Fibroblast of skin of scalp (primary cell): ENCODE measurements around the gene TLL2.
A peak's percentile ranks its signal among the peaks of the same experiment; 100 is the strongest.

Experiments used
- DNase-seq: peaks from one replicate; pipeline ENCODE4 v3.0.0-alpha.2; 2013

Gene TLL2

GRCh38 chr10:96389785-96390184 lies 123.9 kb downstream of the TLL2 start:
- DNase-seq = no peak

GRCh38 chr10:96387601-96388000 lies 126.1 kb downstream of the TLL2 start:
- peak; percentile 76 for DNase-seq

DNA sequence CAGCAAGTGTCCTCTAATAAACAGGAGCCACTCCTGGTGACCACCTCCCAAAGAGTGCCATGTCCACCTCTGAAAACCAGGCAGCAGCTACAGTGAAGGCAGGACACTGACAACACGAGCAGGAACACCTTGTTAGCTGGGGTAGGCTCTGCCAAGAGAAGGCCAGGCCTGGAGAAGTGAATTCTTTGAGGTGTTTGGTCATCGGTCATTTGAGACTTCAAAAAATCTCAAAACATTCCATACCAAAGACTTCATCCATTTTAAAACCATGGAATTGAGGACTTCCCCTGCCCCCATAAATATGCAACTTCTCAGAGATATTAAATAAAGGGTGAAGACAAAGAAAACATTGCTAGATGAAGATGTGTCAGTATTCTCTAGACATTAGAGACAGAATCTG lies 126.6 kb downstream of the TLL2 start:
- DNase-seq = peak; percentile 80

- DNase-seq = no peak
Observed at GRCh38 chr10:96384506-96384905, 129.2 kb downstream of the TLL2 start.

DNA sequence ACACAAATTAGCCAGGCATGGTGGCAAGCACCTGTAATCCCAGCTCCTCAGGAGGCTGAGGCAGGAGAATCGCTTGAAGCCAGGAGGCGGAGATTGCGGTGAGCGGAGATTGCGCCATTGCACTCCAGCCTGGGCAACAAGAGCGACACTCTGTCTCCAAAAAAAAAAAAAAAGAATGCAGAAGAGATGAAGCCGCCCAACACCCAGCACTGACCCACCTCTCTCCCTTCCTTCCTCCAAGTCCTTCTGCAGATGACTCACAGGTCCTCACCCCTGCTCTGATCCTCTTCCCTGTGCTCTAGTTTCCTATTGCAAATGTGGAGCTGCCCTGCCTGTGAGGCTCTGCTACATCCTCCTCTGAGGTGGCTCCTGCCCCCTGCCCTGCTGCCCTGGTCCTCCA lies 132.9 kb downstream of the TLL2 start:
- no peak for DNase-seq

DNA sequence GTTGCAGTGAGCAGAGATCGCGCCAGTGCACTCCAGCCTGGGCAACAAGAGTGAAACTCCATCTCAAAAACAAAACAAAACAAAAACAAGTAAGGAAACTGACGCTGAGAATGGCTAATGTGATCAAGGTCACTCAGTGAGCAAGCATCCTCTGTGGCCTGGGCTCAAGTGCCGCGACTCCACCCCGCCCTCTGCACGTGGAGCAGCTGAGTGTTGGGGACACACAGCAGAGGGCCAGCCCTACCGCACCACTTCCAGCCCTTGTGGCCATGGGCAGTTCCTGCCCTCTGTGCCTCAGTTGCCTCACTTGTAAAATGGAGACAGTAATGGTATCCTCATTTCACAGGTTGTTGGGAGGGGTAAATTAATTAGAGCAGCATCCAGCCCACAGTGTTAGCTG lies 134.0 kb downstream of the TLL2 start:
- DNase-seq = no peak

GRCh38 chr10:96378741-96379140 lies 135.0 kb downstream of the TLL2 start:
- DNase-seq = no peak

DNA sequence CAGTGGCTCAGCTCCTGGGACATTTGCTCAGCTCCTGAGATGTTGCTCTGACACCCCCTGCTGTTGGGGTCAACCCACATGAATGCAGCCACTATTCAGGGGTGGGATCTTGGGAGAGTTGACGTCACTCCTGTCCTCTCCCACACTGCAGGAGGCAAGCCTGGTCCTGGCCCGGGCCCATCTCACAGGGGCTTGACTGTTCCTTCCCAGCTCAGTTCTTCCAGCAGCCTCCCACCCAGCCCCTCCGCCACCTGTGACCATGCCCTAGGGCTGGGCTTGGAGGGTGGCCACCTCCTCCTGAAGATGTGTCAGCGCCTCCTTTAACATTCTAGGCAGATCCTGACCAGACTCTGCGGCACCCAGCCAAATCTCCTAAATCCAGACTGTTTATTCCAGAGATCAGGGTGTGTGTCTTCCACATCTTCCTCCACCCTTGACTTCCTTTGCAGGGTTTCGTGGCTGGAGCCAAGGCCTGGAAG lies 135.9 kb downstream of the TLL2 start:
- peak; percentile 27 for DNase-seq

DNA sequence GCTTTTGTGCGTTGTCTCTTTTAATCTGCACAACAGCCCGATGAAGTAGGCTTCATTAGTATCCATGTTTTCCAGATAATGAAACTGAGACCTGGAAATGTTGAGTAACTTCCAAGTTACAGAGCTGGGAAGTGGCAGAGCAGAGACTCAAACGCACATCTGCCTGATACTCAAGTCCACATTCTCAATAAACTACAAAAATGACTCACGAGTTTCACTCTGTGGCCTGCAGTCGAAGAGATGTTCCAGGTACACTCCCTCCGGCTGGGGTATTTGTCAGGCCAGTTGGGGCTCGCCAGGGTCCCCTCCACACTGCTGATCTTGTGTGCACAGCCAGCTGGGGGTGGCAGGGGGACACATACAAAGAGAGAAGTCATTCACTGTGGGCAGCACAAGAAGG lies 137.2 kb downstream of the TLL2 start:
- DNase-seq = no peak

DNA sequence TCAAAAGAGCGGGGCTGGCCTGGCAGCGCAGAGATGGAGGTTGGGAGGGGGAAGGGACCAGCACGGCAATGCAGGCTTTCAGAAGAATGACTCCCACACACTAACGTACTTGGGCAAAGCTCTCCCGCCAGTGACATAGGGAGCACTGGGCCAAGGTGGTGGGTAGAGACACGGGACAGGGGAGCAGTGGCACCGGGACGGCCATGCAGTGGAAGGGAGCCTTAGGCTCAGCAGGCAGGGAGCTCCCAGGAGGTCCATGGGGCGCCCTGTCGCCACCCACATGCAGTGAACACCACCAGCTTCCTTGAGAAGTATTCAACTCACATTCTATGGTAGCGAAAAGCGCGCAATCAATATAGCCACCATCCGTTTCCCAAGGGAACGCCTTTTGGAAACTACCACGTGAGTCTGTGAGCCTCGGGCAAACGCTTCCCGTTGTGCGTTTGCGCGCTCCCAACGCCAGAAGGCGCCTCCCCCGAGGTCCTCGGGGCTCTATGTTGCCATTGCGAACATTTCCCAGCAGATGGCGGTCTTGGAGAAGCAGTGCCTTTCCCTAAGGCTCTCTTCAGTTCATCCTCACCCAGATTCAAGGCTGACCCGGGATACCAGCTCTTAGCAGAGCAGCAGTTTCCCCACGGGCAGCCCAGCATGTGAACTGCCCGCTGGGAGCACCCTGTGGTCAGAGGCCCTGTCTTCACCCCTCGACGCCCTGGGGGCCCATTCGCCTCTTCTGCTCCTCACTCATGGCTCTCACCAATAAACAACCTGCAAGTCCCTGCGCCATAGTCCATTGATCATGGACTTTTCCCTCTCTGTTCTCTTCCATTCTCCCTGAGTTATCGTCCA lies 138.5 kb downstream of the TLL2 start:
- DNase-seq = peak; percentile 86

DNA sequence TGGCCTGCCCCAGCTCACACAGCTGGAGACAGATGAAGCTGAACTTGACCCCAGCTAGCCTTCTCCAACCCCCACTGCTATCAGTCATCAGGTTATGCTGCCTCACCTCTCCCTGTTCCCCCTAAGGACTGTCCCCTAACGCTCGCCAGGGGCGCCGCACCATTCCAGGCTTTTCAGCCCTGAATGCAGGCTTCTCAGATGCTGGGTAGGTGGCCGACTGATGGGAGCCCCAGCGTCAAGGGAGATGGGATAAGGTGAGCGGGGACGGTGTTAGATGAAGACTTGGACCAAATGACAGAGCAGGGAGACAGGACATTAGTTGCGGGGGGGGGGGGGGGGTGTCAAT lies 139.1 kb downstream of the TLL2 start:
- no peak for DNase-seq

GRCh38 chr10:96374004-96374403 lies 139.7 kb downstream of the TLL2 start:
- DNase-seq = no peak

DNA sequence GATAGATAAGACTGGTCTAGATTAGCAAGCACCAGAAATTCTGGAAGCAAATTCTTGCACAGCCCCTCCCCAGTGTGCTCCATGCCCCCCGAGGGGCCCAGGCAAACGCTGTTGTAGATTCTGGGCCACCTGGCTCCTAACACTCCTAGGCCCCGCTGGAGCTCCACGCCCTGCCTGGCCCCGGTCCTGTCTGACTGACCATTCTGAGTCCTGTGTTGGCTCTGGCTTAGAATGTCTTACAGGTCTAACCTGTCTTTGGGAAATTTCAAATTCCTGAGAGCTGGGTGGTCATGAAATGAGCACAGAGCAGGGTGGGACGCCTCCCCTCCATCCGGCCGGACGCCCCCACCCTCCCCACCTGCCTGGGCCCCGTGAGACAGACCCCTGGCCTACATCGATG lies 142.4 kb downstream of the TLL2 start:
- no peak for DNase-seq

GRCh38 chr10:96370584-96371157 lies 143.1 kb downstream of the TLL2 start:
- DNase-seq = peak; percentile 56

DNA sequence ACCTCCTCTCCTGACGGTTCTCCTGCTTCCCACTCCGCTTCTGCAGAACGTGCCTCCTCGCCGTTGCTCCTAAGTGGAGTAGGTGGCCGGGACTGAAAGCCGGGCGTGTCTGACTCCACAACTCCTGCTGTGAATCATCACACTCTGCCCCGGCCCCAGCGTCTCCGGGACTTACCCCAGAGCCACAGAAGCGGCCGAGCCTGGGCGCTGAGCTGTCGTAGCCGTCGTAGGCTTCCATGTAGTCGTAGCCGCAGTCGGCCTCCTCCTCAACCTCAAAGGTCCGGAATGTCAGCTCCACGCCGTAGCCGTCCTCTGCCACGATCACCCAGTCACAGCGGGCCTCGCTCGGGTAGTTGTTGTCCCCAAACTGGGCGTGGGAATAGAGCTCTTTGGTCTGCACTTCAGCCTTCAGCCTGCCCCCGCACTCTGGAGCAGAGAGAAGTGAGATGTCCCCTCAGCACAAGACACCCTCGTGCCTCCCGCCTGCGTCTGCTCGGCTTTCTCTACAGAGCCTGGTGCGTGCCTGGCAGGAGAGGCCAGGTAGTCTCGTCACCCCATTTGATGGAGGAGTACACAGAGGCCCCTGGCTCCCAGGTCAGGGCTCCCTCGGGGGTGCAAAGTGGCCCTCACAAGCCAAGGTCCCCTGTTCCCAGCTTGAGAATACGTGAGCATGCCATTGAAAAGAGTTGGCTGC lies 143.7 kb downstream of the TLL2 start:
- DNase-seq = no peak

DNA sequence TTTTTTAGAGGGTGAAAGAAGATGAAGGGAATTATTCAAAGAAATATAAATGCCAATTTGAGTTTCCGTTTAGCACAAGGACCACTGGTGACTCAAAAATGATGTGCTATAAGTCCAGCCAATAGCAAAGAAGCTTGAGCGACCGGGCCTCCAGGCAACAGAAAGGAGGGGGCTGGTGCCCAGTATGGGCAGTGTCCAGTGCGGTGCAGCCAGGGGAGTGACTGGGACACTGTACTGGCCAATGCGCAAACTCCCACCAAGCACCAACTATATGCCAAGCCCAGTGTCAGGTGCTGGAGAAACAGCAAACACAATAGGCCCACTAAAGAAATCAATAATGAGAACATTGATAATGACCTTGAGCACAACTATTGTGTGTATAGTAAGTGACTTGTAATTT lies 144.8 kb downstream of the TLL2 start:
- no peak for DNase-seq

DNA sequence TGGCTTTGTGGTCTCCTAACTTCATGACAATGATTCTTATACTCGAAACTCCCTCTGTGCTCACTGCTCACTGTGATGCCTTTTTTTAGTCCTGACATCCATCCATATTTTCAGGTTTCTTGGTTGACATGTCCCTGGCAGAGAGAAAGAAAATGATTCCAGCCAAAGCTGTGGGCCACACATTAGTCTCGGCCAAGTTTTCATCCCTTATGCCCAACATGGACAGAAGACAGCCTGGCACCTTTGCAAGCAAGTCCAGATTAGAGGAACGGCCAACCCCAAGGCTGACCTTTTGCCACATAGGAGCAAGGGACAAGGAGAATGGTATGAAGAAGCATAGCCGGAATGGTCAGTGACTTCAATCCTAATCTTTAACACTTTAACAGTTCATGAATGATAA lies 146.3 kb downstream of the TLL2 start:
- DNase-seq = no peak

DNA sequence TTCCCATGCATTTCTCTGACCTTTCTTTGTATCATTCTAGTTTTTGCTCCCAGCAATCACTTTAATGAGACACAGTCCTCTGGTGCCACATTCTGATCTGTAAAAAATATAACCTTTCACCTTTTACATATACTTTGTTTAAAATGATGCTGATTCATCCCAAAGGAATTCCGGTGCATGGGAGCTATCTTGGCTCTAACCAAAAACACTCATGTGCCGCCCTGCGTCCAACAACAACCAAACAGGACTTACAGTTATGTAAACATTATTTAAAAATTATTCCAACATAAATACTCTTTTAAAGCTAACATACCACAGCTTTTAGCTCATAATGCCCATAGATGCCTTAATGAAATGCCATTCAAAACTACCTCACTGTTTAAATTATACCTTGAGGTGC lies 147.2 kb downstream of the TLL2 start:
- peak; percentile 63 for DNase-seq

DNA sequence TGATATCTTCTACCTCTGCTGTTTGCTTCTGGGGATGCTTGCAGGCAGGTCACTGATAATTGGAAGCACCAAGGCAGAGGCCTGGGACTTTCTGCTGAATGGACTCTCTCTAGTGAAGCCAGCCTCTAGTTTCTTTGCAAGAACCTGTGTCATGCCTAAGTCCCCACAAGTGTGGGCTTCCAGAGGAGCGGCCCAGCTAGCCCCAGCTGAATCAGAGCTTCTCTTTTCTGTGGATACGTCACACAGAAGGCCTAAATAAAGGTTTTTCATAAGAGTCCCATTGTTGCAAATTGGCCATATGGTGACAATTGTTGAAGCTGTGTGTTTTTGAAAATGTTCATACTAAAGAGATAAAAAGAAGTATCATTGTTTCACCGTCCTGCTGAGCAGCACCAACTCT lies 148.2 kb downstream of the TLL2 start:
- DNase-seq = no peak

GRCh38 chr10:96360766-96361165 lies 153.0 kb downstream of the TLL2 start:
- DNase-seq = no peak

- DNase-seq = no peak
Observed at GRCh38 chr10:96360331-96360730, 153.4 kb downstream of the TLL2 start.

DNA sequence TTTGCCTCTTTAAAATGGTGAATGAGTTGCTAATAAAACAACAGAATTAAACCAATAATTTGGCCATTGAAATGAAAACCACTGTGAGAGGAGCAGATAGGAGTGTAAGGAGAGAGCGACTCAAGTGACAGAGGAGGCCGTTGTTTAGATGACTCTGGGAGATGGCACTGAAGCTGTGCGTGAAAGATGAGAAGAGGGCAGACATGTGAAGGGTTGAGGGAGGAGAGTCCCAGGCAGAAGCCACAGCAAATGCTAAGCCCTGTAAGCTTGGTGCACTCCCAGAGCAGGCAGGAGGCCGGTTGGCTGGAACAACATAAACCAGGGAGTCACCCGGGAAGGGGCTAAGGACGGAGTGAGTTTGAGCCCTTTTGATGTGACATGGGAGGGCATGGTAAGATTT lies 154.1 kb downstream of the TLL2 start:
- no peak for DNase-seq

DNA sequence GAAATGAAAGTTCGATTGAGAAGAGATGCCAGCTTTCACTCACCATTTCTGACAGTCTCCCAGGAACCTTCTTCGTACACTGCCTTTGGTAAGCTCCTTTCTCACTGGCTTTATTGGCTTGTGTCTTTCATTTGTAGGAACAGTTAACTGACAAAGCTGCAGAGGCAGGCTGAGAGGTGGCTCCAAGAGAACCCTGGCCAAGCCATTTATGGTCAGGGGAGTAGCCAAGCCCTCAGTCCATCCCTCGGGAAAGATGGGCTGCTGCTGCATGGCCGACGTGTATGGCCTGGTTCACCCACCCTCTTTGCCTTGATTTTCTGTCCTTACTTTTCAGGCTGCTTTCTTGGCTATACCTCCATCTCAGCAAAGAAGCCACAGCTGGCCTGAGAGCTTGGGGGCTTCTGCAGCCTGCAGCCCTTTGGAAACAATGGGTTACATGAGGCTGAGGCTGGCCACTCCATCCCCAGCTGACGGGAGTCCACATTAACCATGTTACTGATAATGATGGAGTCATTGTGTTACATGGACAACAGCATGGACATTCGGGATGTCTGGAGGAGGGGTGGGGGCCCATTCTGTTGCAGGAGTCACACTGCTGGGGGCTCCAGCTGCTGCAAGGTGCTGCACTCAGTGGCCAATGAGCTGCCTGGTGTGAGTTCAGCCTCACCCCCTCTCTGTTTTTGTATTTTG lies 154.7 kb downstream of the TLL2 start, which contains the start of gene OPALIN:
Gene OPALIN (minus strand): TSS at position 152 of the 690 bp plus-strand sequence. CDS start 106 bp downstream, at position 46.
- DNase-seq = no peak
